NCI-H446 (cell line): ENCODE data around the gene RBFOX1.
"Not testable (repeated sequence)": the region's sequence is repeated elsewhere in the genome, so short reads cannot be mapped to it uniquely, and the experiment has no call there.

Experiments
- DNase-seq, 2 experiments: peaks; one replicate each; lab custom pipeline; 2025; lab: John Stamatoyannopoulos, UW

The RBFOX1 gene

DNA sequence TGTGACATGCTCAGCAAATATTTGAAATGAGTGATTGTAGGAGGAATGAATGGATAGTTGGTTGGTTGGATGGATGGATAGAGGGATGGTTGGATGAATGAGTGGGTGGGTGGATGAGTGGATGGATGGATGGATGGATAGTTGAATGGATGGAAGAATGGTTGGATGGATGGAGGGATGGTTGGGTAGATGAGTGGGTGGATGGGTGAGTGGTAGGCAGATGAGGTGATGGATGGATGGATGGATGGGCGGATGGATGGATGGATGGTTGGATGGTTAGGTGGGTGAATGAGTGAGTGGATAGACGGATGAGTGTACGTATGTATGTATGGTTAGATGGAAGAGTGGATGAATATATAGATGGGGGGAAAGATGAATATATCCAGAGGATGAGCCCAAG lies 137.7 kb downstream of the RBFOX1 start:
- no peak for DNase-seq

DNA sequence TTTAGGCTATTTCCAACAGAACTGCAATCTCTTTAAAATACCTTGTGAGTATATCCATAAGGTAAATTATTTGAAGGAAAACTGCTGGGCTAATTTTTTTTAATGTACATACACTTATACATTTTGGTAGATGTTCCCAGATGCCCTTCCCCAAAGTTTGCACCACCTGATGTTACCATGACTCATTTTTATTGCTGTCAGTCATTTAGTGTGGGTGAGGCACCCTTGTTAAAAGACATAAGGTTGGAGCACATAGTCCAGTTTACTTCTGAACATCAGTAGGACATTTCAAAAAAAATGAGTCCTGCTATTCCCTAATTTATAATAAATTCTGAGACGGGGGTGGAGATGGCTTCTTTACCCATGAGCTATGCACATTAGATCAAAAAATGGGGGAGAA lies 138.6 kb downstream of the RBFOX1 start:
- DNase-seq, result no peak

GRCh38 chr16:7482032-7482431 lies 149.4 kb downstream of the RBFOX1 start:
- no peak for DNase-seq

- DNase-seq, result no peak
Measured at GRCh38 chr16:7482596-7483290, 150.1 kb downstream of the RBFOX1 start.

- no peak for DNase-seq
Measured at GRCh38 chr16:7487574-7488323, 155.1 kb downstream of the RBFOX1 start.

DNA sequence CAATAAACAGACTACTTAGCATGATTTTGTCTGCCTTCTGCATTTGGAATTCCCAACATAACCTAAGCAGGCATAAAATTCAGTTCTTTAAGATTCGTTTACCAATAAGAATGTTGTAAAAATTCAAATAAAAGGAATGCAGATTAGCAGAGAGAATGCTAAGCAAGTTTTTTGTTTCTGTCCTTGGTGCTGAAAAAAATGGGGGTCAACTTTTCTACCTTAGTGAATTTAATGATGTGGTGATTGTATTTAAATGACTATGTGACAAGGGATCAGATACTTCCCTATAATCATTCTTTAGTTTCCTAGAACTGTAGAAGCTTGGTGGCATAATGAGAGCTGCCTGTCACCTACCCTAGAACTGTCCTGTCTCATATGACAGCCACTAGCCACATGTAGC lies 159.5 kb downstream of the RBFOX1 start:
- no peak for DNase-seq

DNA sequence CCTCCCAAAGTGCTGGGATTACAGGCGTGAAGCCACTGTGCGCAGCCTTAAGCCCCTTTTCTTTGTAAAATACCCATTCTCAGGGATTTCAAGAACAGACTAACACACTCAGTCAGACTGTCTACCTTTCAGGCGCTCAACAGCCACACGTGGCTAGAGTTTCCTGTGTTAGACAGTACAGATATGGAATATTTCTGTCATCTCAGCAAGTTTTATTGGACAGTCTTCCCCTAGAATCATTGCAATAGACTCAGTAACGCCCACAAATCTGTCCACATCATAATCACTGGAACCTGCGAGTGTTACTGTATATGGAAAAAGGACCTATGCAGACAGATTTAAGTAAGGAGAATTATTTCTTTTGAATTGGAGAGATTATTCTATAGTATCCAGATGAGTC lies 160.5 kb downstream of the RBFOX1 start:
- no peak for DNase-seq

DNA sequence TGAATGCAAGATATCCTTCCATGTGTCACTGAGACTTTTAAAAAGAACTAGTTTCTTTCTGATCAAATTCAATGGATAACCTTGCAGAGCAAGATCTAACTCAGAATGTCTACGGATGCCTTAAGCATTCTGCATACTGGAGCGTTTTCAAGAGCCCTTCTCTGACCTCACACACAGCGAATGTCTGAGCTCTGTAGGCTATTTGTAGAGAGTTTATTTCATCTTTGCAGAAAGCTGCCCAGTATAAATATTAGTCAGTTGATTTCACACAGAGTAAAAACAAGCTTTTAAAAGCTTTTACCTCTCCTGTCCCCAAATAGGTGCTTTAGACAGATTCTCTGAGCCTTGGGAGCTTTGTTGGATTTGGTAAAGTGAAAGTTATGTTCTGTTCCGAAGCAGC lies 165.0 kb downstream of the RBFOX1 start:
- no peak for DNase-seq

DNA sequence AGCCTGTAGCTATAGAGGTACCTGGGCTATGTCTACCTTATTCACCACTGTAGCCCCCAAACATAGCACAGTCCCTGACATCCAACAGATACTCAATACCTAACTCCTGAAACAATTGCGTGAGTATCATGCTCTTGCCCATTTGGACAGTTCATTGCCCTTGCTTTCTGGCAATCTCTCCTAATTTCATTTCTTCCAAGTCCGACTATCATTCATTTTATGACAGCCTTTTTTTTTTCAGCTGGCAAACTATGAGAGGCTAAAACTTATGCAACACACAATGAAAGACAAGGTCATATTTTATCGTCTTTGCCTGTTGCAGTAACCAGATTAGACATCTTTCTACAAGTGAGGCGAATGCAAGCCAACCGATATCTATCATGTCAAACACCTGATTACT lies 169.2 kb downstream of the RBFOX1 start:
- DNase-seq, result no peak

GRCh38 chr16:7502591-7503157 lies 170.0 kb downstream of the RBFOX1 start:
- DNase-seq, result not testable (repeated sequence)

GRCh38 chr16:7503666-7504065 lies 171.0 kb downstream of the RBFOX1 start:
- no peak for DNase-seq

GRCh38 chr16:7504844-7505243 lies 172.2 kb downstream of the RBFOX1 start:
- DNase-seq, result no peak

GRCh38 chr16:7505495-7505894 lies 172.8 kb downstream of the RBFOX1 start:
- DNase-seq, result no peak

DNA sequence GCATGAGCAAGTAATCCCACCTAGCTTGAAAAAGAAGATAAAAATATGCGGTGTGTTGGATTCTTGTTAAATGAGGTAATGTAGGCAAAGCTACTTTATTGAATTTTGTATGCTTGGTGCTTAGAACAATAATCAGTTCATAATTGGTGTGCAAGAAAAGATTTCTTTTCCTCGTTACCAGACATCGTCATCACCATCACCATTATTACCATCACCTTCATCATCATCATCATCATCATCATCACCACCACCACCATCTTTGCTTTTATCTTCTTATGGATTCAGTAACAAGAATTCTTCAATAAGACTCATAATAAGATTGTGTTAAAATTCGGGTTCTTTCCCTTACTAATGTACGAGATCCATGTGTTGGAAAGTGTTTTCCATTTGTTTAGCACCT lies 173.7 kb downstream of the RBFOX1 start:
- no peak for DNase-seq

DNA sequence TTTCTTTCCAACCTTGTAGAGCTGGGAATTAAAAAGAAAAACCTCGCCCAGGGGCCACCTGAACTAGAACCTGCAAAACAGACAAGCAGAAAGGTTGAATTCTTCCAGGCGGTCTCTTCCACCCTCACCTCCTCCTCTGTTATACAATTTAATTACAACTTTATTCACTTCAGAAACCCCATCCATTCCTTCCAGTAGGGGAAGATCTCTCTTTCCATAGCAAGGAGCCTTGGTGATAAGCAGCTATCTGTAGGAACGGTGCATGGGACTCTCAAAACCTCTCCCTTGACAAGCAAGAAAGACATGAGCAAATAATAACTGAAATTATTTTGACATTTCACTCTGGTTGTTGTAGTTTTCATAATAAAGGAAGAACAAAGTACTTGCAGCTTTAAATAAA lies 176.0 kb downstream of the RBFOX1 start:
- DNase-seq, result no peak

DNA sequence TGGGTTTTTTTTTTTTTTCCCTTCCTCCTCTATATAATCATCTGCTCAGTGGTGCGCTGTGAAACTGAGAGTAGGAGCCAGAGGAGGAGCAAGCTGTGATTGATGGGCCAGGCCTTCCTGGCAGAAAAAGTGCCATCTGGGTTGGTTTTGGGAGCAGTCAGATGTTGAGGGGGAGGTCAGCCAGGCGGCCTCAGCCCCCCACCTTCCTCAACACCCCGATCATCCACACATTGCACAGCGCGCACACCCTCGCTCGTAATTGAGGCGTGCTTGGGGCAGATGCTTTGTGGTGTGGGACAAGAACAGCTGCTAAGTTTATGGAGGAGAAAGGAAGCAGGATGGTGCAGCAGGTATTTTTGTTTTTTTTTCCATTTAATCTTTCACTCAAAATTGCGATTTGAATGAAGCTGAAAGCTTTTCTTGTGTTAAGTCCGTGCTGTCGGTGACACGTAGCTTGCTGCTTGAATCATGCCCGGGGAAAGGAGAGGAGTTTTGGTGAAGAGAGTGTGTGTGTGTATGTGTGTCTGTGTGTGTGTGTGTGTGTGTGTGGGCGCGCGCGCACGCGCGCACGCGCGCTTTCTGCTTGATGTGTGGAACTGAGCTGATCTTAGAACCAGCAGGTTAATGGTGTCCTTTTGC lies 177.4 kb downstream of the RBFOX1 start:
- no peak for DNase-seq

- no peak for DNase-seq
Measured at GRCh38 chr16:7511549-7512260, 179.1 kb downstream of the RBFOX1 start.

- DNase-seq, result no peak
Measured at GRCh38 chr16:7512503-7512902, 179.9 kb downstream of the RBFOX1 start.

DNA sequence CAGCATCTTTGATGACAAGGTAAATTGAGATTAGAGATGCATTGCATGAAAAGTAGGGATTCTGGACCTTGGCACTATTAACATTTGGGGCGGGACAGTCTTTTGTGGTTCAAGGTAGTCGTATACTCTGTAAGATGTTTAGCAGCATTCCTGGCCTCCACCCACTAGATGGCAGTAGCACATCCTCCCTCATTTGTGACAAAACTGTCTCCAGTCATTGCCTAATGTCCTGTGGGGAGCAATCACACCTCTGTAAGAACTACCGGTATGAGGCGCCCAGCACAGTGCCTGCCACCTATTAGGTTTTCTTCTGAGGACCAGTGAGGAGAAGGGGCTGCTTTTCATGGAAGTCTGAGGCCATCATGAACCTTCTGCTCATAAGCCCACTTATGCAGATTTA lies 180.8 kb downstream of the RBFOX1 start:
- peak in 1 of 2 experiments; percentile 1 for DNase-seq

- DNase-seq, result no peak
Measured at GRCh38 chr16:7515543-7515942, 182.9 kb downstream of the RBFOX1 start.

DNA sequence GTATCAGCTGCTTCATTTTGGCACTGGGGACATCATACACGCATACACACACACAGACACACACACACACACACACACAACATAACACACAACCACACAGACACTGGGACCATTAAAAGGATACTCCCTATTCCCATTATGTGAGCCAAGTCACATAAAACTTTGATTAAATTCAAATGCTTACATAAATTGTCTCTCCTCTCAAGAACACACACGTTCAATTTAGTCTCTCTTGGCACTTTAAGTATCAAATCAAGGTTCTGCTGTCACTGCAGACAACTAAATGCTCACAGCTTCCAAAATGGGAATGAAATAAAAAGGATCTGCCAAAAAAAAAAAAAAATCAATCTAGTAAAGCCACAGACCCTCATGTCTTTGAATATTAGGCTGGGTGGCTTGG lies 184.9 kb downstream of the RBFOX1 start:
- DNase-seq, result no peak

DNA sequence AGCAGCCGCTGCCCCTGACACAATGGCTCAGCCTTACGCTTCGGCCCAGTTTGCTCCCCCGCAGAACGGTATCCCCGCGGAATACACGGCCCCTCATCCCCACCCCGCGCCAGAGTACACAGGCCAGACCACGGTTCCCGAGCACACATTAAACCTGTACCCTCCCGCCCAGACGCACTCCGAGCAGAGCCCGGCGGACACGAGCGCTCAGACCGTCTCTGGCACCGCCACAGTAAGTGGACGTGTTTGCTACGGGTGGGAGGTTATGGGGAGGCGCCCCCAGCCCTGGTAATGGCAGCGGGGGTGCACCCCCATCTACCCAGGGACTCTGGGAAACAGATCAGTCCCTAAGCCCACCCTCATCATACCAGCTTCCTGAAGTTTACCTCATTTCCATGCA lies 185.5 kb downstream of the RBFOX1 start:
- DNase-seq, result no peak
